BJ (cell line): ENCODE results near the gene FAM221A. TPM values are rescaled to one million over a fixed set of nuclear protein-coding genes. Genes with fewer than 3 reads are reported as not detected.

Experiments
- CTCF ChIA-PET: fragments of 350-600 bp; formaldehyde crosslinking; extraction: SDS; loops from one replicate; lab custom pipeline; 2021; ENCODE audit warnings: antibody characterized with exemption, inconsistent platforms; lab: Yijun Ruan, JAX
- POLR2A ChIA-PET: fragments of 300-600 bp; sonication (Branson Sonifier 250); formaldehyde crosslinking; extraction: SDS; loops from one replicate; lab custom pipeline; 2021; ENCODE audit warnings: antibody characterized with exemption; lab: Charles Lee
- DNase-seq: peaks from one replicate; pipeline ENCODE4 v3.0.0-alpha.2; 2011; ENCODE audit warnings: low read depth
- H3K27me3 ChIP-seq: 2 replicates; pipeline ENCODE4 v1.6.0; 2011; ENCODE audit warnings: low read length; ENCODE audit not compliant: control insufficient read depth, insufficient read depth
- H3K36me3 ChIP-seq: 2 replicates; pipeline ENCODE4 v1.5.1; 2011; ENCODE audit warnings: low read length; ENCODE audit not compliant: control insufficient read depth, insufficient read depth
- H3K4me3 ChIP-seq: 2 replicates; pipeline ENCODE4 v1.5.1; 2011; ENCODE audit warnings: low read depth, mild to moderate bottlenecking, control low read depth, low read length
- polyA plus RNA-seq: library from polyadenylated mRNA; depleted of rRNA; stranded (reverse); fragments of >200 nt; gene quantifications from 2 replicates; pipeline ENCODE4 v1.2.3, GENCODE V29; 2011
- TF ChIP-seq, protein P1 (sequence below): IDR thresholded peaks from 2 replicates; pipeline ENCODE4 v1.5.1; 2011; ENCODE audit warnings: low read depth, mild to moderate bottlenecking, control low read depth, inconsistent platforms, low read length, moderate library complexity; ENCODE audit not compliant: insufficient read depth

FAM221A gene
- polyA plus RNA-seq, 1 experiment, result 1.1 TPM

DNA sequence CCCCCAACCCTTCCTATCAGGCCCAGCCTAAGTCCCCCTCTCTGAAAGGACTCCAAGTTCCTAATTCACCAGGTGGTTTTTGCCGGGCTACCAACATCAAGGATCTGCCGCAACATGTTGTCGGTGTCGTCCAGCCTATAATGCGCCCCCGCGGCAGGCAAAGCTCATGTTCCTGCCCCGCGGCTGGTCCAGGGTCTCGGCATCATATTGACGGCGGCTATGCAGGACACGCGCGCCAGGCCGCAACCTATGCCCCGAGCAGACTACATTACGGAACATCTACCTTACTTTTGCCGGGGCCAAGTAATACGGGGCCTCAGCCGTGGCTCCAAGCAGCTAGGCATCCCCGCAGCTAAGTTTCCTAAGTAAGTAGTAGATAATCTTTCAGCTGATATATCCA lies 24.6 kb upstream of the FAM221A start:
- ChIA-PET POLR2A (no interaction called here), CTCF (interaction anchor here (1.0 kb wide), 1 partner anchor 13 kb away, joined by 4 read pairs; no protein-coding TSS in a partner anchor)
- TF ChIP-seq, protein P1, sequence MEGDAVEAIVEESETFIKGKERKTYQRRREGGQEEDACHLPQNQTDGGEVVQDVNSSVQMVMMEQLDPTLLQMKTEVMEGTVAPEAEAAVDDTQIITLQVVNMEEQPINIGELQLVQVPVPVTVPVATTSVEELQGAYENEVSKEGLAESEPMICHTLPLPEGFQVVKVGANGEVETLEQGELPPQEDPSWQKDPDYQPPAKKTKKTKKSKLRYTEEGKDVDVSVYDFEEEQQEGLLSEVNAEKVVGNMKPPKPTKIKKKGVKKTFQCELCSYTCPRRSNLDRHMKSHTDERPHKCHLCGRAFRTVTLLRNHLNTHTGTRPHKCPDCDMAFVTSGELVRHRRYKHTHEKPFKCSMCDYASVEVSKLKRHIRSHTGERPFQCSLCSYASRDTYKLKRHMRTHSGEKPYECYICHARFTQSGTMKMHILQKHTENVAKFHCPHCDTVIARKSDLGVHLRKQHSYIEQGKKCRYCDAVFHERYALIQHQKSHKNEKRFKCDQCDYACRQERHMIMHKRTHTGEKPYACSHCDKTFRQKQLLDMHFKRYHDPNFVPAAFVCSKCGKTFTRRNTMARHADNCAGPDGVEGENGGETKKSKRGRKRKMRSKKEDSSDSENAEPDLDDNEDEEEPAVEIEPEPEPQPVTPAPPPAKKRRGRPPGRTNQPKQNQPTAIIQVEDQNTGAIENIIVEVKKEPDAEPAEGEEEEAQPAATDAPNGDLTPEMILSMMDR, result no peak
- Histone ChIP-seq H3K36me3 (no peaks in the 10 kb centered on the region), H3K4me3 (no peak overlapping the region), H3K27me3 (no peaks in the 10 kb centered on the region)
- DNase-seq, result no peak

DNA sequence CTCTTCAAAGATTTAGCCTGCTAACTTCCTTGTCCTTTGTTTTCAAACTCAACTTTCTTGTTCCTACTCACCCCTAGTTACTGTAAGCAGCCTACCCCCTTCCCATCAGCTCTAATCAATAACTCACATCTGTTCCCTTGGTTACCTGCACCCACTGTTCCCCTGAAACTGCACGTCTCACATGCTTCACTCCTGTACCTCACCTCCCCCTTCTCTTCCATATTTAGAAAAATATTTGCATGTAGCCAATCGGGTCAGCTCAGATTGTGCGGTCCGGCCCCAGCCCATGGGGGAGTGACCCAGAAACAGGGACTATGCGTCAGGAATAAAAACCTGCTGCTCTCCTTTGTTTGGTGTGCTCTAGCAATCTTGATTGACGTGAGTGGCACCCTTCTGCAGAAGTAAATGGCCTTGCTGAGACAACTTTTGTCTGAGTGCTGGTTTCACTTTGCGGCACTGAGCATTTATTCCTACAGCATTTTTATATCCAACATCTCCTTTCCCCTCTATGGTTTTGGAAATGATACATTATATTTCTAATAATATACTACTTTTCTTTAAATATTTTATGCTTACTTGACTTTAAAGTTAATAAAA lies 21.1 kb upstream of the FAM221A start:
- CTCF ChIA-PET, result interaction anchor here (0.6 kb wide), 1 partner anchor 316 kb away, joined by 3 read pairs; no protein-coding TSS in a partner anchor
- Histone ChIP-seq H3K4me3 (no peak overlapping the region), H3K36me3 (no peaks in the 10 kb centered on the region), H3K27me3 (no peaks in the 10 kb centered on the region)
- no peak for DNase-seq
- TF ChIP-seq, protein P1, result no peak
- POLR2A ChIA-PET, result no interaction called here

DNA sequence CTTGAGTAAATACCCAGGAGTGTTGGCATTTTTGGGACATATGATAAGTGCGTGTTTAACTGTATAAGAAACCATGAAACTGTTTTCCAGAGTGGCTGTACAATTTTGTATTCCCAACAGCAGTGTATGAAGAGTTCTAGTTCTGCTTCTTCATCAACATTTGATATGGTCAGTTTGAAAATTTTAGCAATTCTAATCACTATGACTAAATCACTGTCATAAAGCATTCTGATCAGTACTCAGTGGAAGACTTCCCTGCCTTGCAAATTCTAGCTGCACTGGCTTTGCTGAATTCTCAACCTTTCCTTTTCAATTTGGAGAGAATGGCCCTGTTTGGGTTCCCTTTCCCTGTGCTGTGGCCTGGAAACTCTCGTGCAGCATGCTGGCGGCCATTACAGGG lies 18.6 kb upstream of the FAM221A start:
- Histone ChIP-seq H3K4me3 (no peak overlapping the region), H3K36me3 (no peaks in the 10 kb centered on the region), H3K27me3 (no peaks in the 10 kb centered on the region)
- TF ChIP-seq, protein P1, result no peak
- DNase-seq, result no peak
- POLR2A ChIA-PET, result no interaction called here
- CTCF ChIA-PET, result interaction anchor here (1.5 kb wide), 1 partner anchor 13 kb away, joined by 3 read pairs; no protein-coding TSS in a partner anchor

DNA sequence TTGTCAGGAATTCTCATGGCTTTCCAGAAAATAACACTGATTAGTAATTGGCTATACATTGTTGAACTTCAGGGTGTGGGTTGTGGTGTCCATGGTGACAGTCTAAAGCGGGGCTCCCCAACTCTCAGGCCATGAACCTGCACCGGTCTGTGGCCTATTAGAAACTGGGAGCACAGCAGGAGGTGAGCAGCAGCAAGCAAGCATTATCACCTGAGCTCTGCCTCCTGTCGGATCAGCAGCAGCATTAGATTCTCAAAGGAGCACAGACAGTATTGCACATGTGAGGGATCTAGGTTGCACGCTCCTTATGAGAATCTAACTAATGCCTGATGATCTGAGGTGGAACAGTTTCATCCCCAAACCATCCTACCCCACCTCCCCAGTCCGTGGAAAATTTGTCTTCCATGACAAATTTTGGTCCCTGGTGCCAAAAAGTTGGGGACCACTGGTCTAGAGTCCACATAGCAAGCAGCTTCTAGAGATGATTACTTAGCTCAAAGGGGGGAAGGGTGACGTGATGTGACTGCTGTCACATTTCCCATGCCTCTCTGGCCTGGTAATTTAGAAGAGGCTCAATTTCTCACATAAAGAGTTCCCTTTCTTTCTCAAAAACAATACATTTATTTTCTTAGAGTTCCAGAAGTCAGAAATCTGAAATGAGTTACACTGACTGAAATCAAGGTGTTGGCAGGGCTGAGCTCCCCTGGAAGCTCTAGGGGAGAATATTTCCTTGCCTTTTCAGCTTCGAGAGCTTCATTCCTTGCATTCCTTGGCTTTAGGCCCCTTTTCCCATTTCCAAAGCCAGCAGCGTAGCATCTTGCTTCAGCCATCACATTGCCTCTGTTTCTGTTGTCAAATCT lies 17.6 kb upstream of the FAM221A start:
- H3K4me3 ChIP-seq, result no peak overlapping the region
- no peaks in the 10 kb centered on the region for H3K36me3 ChIP-seq
- no peak for DNase-seq
- ChIA-PET POLR2A (no interaction called here), CTCF (interaction anchor here (0.9 to 1.5 kb wide), 2 partner anchors 12 to 20 kb away, joined by 3 read pairs; no protein-coding TSS in a partner anchor)
- no peaks in the 10 kb centered on the region for H3K27me3 ChIP-seq
- TF ChIP-seq, protein P1, result no peak

DNA sequence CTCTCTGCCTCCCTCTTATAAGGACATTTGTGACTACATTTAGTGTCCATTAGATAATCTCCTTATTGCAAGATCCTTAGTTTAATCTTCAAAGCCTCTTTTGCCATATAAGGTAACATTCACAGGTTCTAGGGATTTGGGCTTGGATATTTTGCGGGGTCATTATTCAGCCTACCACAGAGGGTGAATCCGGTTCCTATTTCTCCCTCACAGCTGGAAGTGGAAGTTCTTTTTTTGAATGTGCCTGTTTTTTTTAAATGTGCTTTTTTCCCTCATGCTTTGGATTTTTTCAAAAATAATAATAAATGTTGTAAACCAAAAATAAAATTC lies 17.1 kb upstream of the FAM221A start:
- POLR2A ChIA-PET, result no interaction called here
- Histone ChIP-seq H3K36me3 (no peaks in the 10 kb centered on the region), H3K27me3 (no peaks in the 10 kb centered on the region), H3K4me3 (no peak overlapping the region)
- CTCF ChIA-PET, result interaction anchor here (0.9 to 1.5 kb wide), 2 partner anchors 11 to 19 kb away, joined by 3 read pairs; no protein-coding TSS in a partner anchor
- TF ChIP-seq, protein P1, result no peak
- no peak for DNase-seq
